ENCODE measurements around the gene TLN1. TPM values are rescaled to one million over a fixed set of nuclear protein-coding genes. Genes with fewer than 3 reads are reported as not detected.

The TLN1 gene
- total and polyA plus RNA-seq, 7 donors = 45.0 to 609 (median 354) TPM

DNA sequence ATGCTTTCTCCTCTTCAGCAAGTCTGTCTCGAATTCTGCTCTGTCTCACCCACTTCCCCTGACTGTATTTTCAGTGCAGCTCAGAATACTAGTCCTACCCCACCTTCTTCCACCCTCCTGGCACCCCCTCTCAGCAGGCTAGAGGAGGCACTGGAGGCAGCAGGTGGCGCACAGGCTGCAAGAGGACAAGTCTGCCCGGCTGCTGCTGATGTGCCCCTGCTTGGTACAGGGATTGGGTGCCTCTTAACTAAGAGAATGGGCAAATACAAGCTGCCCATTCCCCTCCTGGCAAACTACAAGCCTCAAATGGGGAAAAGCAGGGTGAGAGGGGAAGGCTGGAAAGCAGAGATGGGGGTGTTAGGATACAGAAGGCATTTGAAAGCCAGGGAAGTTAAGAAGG, 5.1 kb downstream of the TLN1 start:
- H3K4me1 ChIP-seq = peaks cover 0 to 62% (median 59%) of the 10 kb centered on the region in 4 donors
- intact Hi-C loops (cut with DNase I) = no loop called here
- H3K27ac ChIP-seq = peak overlapping the region; percentile 97 to 99 (median 98)
- no peaks in the 10 kb centered on the region for H3K27me3 ChIP-seq
- TF ChIP-seq, protein P1, sequence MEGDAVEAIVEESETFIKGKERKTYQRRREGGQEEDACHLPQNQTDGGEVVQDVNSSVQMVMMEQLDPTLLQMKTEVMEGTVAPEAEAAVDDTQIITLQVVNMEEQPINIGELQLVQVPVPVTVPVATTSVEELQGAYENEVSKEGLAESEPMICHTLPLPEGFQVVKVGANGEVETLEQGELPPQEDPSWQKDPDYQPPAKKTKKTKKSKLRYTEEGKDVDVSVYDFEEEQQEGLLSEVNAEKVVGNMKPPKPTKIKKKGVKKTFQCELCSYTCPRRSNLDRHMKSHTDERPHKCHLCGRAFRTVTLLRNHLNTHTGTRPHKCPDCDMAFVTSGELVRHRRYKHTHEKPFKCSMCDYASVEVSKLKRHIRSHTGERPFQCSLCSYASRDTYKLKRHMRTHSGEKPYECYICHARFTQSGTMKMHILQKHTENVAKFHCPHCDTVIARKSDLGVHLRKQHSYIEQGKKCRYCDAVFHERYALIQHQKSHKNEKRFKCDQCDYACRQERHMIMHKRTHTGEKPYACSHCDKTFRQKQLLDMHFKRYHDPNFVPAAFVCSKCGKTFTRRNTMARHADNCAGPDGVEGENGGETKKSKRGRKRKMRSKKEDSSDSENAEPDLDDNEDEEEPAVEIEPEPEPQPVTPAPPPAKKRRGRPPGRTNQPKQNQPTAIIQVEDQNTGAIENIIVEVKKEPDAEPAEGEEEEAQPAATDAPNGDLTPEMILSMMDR (IDR thresholded peaks at IDR 0.05) = peak in 2 of 4 experiments; percentile 24
- TF ChIP-seq EP300 (IDR thresholded peaks at IDR 0.05) (no peak), POLR2AphosphoS5 (IDR thresholded peaks at IDR 0.05) (peak; percentile 26 to 55 (median 36)), POLR2A (IDR thresholded peaks at IDR 0.05) (no peak)
- H3K9me3 ChIP-seq = no peaks in the 10 kb centered on the region
- 34 to 57% methylated on average over 3 of the region's 3 CpGs for WGBS, 2 donors
- peaks cover 34 to 38% (median 37%) of the 10 kb centered on the region in 4 donors for H3K36me3 ChIP-seq
- H3K4me3 ChIP-seq = peak overlapping the region; percentile 80 to 86 (median 82)
- peak; percentile 91 for DNase-seq

GRCh38 chr9:35725362-35725761, 6.6 kb downstream of the TLN1 start:
- Histone ChIP-seq H3K4me1 (peaks cover 0 to 53% (median 53%) of the 10 kb centered on the region in 4 donors), H3K27ac (peak overlapping the region; percentile 97 to 99 (median 98)), H3K36me3 (peaks cover 47 to 54% (median 52%) of the 10 kb centered on the region in 4 donors), H3K9me3 (no peaks in the 10 kb centered on the region), H3K4me3 (no peak overlapping the region), H3K27me3 (no peaks in the 10 kb centered on the region)
- intact Hi-C loops (cut with DNase I) = loop anchor here (2.0 kb wide), 1 partner anchor 19 kb away; no protein-coding TSS in a partner anchor
- DNase-seq = peak; percentile 63
- 95% methylated on average over 11 of the region's 11 CpGs for WGBS, 2 donors
- no peak for TF ChIP-seq POLR2AphosphoS5 (IDR thresholded peaks at IDR 0.05)
- TF ChIP-seq EP300 (IDR thresholded peaks at IDR 0.05) = no peak
- TF ChIP-seq, protein P1 (IDR thresholded peaks at IDR 0.05) = no peak
- no peak for TF ChIP-seq POLR2A (IDR thresholded peaks at IDR 0.05)

GRCh38 chr9:35723908-35724307, 8.1 kb downstream of the TLN1 start:
- H3K27ac ChIP-seq = peak overlapping the region; percentile 10 to 98 (median 38)
- H3K4me3 ChIP-seq = no peak overlapping the region
- 96% methylated on average over 8 of the region's 8 CpGs for WGBS, 2 donors
- no peaks in the 10 kb centered on the region for H3K9me3 ChIP-seq
- DNase-seq = peak; percentile 50
- intact Hi-C loops (cut with DNase I) = loop anchor here (2.0 kb wide), 1 partner anchor 17 kb away; no protein-coding TSS in a partner anchor
- peaks cover 61 to 68% (median 67%) of the 10 kb centered on the region in 4 donors for H3K36me3 ChIP-seq
- no peaks in the 10 kb centered on the region for H3K27me3 ChIP-seq
- H3K4me1 ChIP-seq = peaks cover 0 to 39% (median 38%) of the 10 kb centered on the region in 4 donors
- peak in 1 of 4 donors; percentile 12 for TF ChIP-seq POLR2AphosphoS5 (IDR thresholded peaks at IDR 0.05)
- TF ChIP-seq, protein P1 (IDR thresholded peaks at IDR 0.05) = no peak

GRCh38 chr9:35723426-35723825, 8.6 kb downstream of the TLN1 start:
- peaks cover 0 to 34% (median 33%) of the 10 kb centered on the region in 4 donors for H3K4me1 ChIP-seq
- H3K4me3 ChIP-seq = no peak overlapping the region
- intact Hi-C loops (cut with DNase I) = no loop called here
- DNase-seq = no peak
- H3K27ac ChIP-seq = peak overlapping the region; percentile 35 to 98 (median 45)
- no peaks in the 10 kb centered on the region for H3K27me3 ChIP-seq
- WGBS, 2 donors = 97 to 98% methylated on average over 2 of the region's 2 CpGs
- H3K36me3 ChIP-seq = peaks cover 65 to 73% (median 72%) of the 10 kb centered on the region in 4 donors
- TF ChIP-seq, protein P1 (IDR thresholded peaks at IDR 0.05) = no peak
- TF ChIP-seq POLR2A (IDR thresholded peaks at IDR 0.05) (no peak), EP300 (IDR thresholded peaks at IDR 0.05) (no peak), POLR2AphosphoS5 (IDR thresholded peaks at IDR 0.05) (no peak)
- H3K9me3 ChIP-seq = no peaks in the 10 kb centered on the region

- H3K4me1 ChIP-seq = peaks cover 0 to under 1% (median 0%) of the 10 kb centered on the region in 4 donors
- H3K27me3 ChIP-seq = no peaks in the 10 kb centered on the region
- intact Hi-C loops (cut with DNase I) = no loop called here
- H3K27ac ChIP-seq = peak overlapping the region in 3 of 4 donors; percentile 1 to 41 (median 21)
- 95 to 96% methylated on average over 4 of the region's 4 CpGs for WGBS, 2 donors
- TF ChIP-seq, protein P1 (IDR thresholded peaks at IDR 0.05) = no peak
- TF ChIP-seq EP300 (IDR thresholded peaks at IDR 0.05) (no peak), POLR2AphosphoS5 (IDR thresholded peaks at IDR 0.05) (no peak), POLR2A (IDR thresholded peaks at IDR 0.05) (no peak)
- H3K4me3 ChIP-seq = no peak overlapping the region
- peak; percentile 59 for DNase-seq
- H3K9me3 ChIP-seq = no peaks in the 10 kb centered on the region
- H3K36me3 ChIP-seq = peaks cover 94 to 100% (median 98%) of the 10 kb centered on the region in 4 donors
Observed at GRCh38 chr9:35719546-35719945, 12.4 kb downstream of the TLN1 start.
